HepG2 (cell line): ENCODE results near the gene SLC9A5. TPM values are rescaled to one million over a fixed set of nuclear protein-coding genes. Genes with fewer than 3 reads are reported as not detected.

ENCODE experiments used
- ATAC-seq: fragments of 200-7000 bp; cut with Tn5 transposase; 3 replicates; pipeline ENCODE4 v1.9.1; 2020; ENCODE audit warnings: mild to moderate bottlenecking, moderate library complexity
- BruUV-seq: library from RNA; stranded (reverse); fragments of 400-500 nt; replicated peaks from 2 replicates; lab custom pipeline; 2021; lab: Mats Ljungman, UMichigan
- CTCF ChIA-PET: fragments of 300-600 bp; formaldehyde crosslinking; extraction: SDS; loops from one replicate; lab custom pipeline; 2021; ENCODE audit warnings: low total read pairs, inconsistent platforms, low intra/inter-chr PET ratio; lab: Yijun Ruan, JAX
- POLR2A ChIA-PET: fragments of 350-600 bp; sonication (Branson Sonifier 250); formaldehyde crosslinking; loops from one replicate; lab custom pipeline; 2020; ENCODE audit warnings: antibody characterized with exemption, inconsistent platforms; lab: Yijun Ruan, JAX
- DNase-seq: peaks from one replicate; pipeline ENCODE4 v3.0.0-alpha.2; 2015; ENCODE audit warnings: low spot score
- FAIRE-seq: peaks from 3 replicates; lab custom pipeline; 2011; peaks lifted over from hg19 to GRCh38; lab: Jason Lieb, UNC
- H2AFZ ChIP-seq: one replicate; pipeline ENCODE4 v1.6.1; 2011; ENCODE audit warnings: low read length, inconsistent platforms
- H3K27ac ChIP-seq: fragments of 300-600 bp; 3 replicates; pipeline ENCODE4 v1.8.0; 2011; ENCODE audit warnings: mixed run types, mild to moderate bottlenecking, mixed read lengths, low read length, inconsistent platforms; ENCODE audit not compliant: insufficient read depth; ENCODE audit errors: extremely low read length
- H3K27me3 ChIP-seq, 2 experiments: fragments of 200-600 bp in 1 of 2; 2 replicates in 1 of 2; 3 replicates in 1 of 2; pipeline versions ENCODE4 v1.6.0 to v1.8.0; 2011; ENCODE audit warnings: low read length in 2 of 2, mild to moderate bottlenecking in 2 of 2, moderate library complexity in 2 of 2, inconsistent platforms in 1 of 2; ENCODE audit not compliant: insufficient read depth in 2 of 2, control insufficient read depth in 1 of 2
- H3K36me3 ChIP-seq, 2 experiments: fragments of 200-600 bp in 1 of 2; replicated peaks in 1 of 2; 2 replicates in 1 of 2; 3 replicates in 1 of 2; pipeline versions ENCODE4 v1.5.1 to v1.8.0; 2011; ENCODE audit warnings: low read length in 2 of 2, inconsistent platforms in 1 of 2; ENCODE audit not compliant: insufficient read depth in 2 of 2, control insufficient read depth in 1 of 2
- H3K4me1 ChIP-seq: 2 replicates; pipeline ENCODE4 v1.5.1; 2012; ENCODE audit warnings: low read length, inconsistent platforms; ENCODE audit not compliant: insufficient read depth
- H3K4me2 ChIP-seq: 2 replicates; pipeline ENCODE4 v1.6.0; 2011; ENCODE audit warnings: low read depth, low read length, inconsistent platforms
- H3K4me3 ChIP-seq, 3 experiments: fragments of 200-600 bp in 1 of 3; sonication (generic), shearing (Covaris generic) in 1 of 3; replicated peaks in 1 of 3; 2 replicates each; pipeline ENCODE4 v1.5.1; 2011 to 2016; ENCODE audit warnings: low read length in 3 of 3, inconsistent platforms in 2 of 3, low read depth in 2 of 3, mild to moderate bottlenecking in 2 of 3, control low read depth in 1 of 3, mixed read lengths in 1 of 3; ENCODE audit not compliant: insufficient read depth in 1 of 3
- H3K79me2 ChIP-seq: one replicate; pipeline ENCODE4 v1.6.1; 2011; ENCODE audit warnings: low read length, inconsistent platforms; ENCODE audit not compliant: insufficient read depth
- H3K9ac ChIP-seq: 2 replicates; pipeline ENCODE4 v1.6.0; 2011; ENCODE audit warnings: mild to moderate bottlenecking, low read depth, low read length, inconsistent platforms; ENCODE audit not compliant: insufficient read depth
- H3K9me3 ChIP-seq: 2 replicates; pipeline ENCODE4 v1.5.1; 2012; ENCODE audit warnings: mild to moderate bottlenecking, low read length
- H4K20me1 ChIP-seq: 2 replicates; pipeline ENCODE4 v1.6.0; 2011; ENCODE audit warnings: inconsistent platforms, mild to moderate bottlenecking, low read length, moderate library complexity; ENCODE audit not compliant: insufficient read depth
- CHCHD3 ChIP-seq: sonication (generic); formaldehyde crosslinking; IDR thresholded peaks from 2 replicates; pipeline ENCODE4 v1.8.0; 2022; ENCODE audit warnings: mild to moderate bottlenecking, missing genetic modification reagents, moderate library complexity
- EEA1 ChIP-seq: sonication (generic); formaldehyde crosslinking; IDR thresholded peaks from 2 replicates; pipeline ENCODE4 v1.5.1; 2020; ENCODE audit warnings: mild to moderate bottlenecking, missing genetic modification reagents, borderline replicate concordance
- YY1 ChIP-seq: IDR thresholded peaks from 2 replicates; pipeline ENCODE4 v1.6.1; 2011; ENCODE audit warnings: low read length, low read depth, moderate library complexity, mild to moderate bottlenecking; ENCODE audit not compliant: insufficient read depth, insufficient replicate concordance
- ZNF225 ChIP-seq: sonication (generic); formaldehyde crosslinking; IDR thresholded peaks from 2 replicates; pipeline ENCODE4 v1.4.0; 2020; ENCODE audit warnings: mild to moderate bottlenecking, missing genetic modification reagents
- ZNF343 ChIP-seq: sonication (generic); formaldehyde crosslinking; IDR thresholded peaks from 2 replicates; pipeline ENCODE4 v1.4.0; 2020; ENCODE audit warnings: mild to moderate bottlenecking, missing genetic modification reagents
- ZNF879 ChIP-seq: sonication (generic); formaldehyde crosslinking; IDR thresholded peaks from 2 replicates; pipeline ENCODE4 v1.8.1; 2023; ENCODE audit warnings: missing genetic modification reagents
- ZNF891 ChIP-seq: sonication (generic); formaldehyde crosslinking; IDR thresholded peaks from 2 replicates; pipeline ENCODE4 v1.5.0; 2020; ENCODE audit warnings: mild to moderate bottlenecking, missing genetic modification reagents
- WGBS: methylation state at CpG from one replicate; pipeline ENCODE4 v1.1.6; 2017; ENCODE audit warnings: low lambda C conversion rate; 5-methylcytosine and 5-hydroxymethylcytosine counted together
- in situ Hi-C: cut with HindIII; loops from 2 replicates; pipeline ENCODE4 v1.10.0; 2017; ENCODE audit warnings: low pct_unique_long_range_greater_than_20kb; ENCODE audit not compliant: extremely low pct_ligation_motif_present
- intact Hi-C: fragments of 100-400 bp; cut with micrococcal nuclease; formaldehyde crosslinking; loops from one replicate; pipeline ENCODE4 v1.10.0; 2022; ENCODE audit not compliant: unreplicated experiment
- polyA plus RNA-seq, 8 experiments: library from polyadenylated mRNA; depleted of rRNA in 3 of 8; stranded (reverse) in 7 of 8; unstranded in 1 of 8; fragments of >200 nt; fragmentation: Illumina TruSeq in 4 of 8; extraction: Trizol in 4 of 8; gene quantifications; 2 replicates each; pipeline versions ENCODE4 v1.2.1 to v1.2.3, GENCODE V29; 2011 to 2016; ENCODE audit warnings: low read depth in 4 of 8, missing spikeins in 1 of 8, mixed read lengths in 1 of 8; ENCODE audit not compliant: insufficient read depth in 1 of 8
- total RNA-seq, 5 experiments: library from RNA; depleted of rRNA; stranded (reverse); fragments of >200 nt; fragmentation: Illumina TruSeq; extraction: Trizol; gene quantifications; 2 replicates each; pipeline ENCODE4 v1.2.3, GENCODE V29; 2016; ENCODE audit warnings: low read depth in 1 of 5
- TF ChIP-seq, protein P1 (sequence below): sonication (generic); formaldehyde crosslinking; IDR thresholded peaks from 2 replicates; pipeline ENCODE4 v1.8.0; 2022; ENCODE audit warnings: low read depth, missing genetic modification reagents
- TF ChIP-seq, protein P2 (sequence below): sonication (generic); formaldehyde crosslinking; IDR thresholded peaks from 2 replicates; pipeline ENCODE4 v1.9.0; 2021; ENCODE audit warnings: missing genetic modification reagents, mild to moderate bottlenecking, borderline replicate concordance
- TF ChIP-seq, protein P3 (sequence below): sonication (generic); formaldehyde crosslinking; IDR thresholded peaks from 2 replicates; pipeline ENCODE4 v1.4.0; 2020; ENCODE audit warnings: missing genetic modification reagents
- TF ChIP-seq, protein P4 (sequence below): IDR thresholded peaks from 2 replicates; pipeline ENCODE4 v1.6.1; 2018; ENCODE audit warnings: missing genetic modification reagents, mild to moderate bottlenecking, missing compliant biosample characterization
- TF ChIP-seq, protein P5 (sequence below): sonication (generic); formaldehyde crosslinking; IDR thresholded peaks from 2 replicates; pipeline ENCODE4 v1.5.0; 2020; ENCODE audit warnings: missing genetic modification reagents

Gene SLC9A5
- total and polyA plus RNA-seq, 2 of the 13 experiments (the other 11 are each of a cell fraction or from before 2014, with no cell fraction given): 0.58 to 1.4 TPM

DNA sequence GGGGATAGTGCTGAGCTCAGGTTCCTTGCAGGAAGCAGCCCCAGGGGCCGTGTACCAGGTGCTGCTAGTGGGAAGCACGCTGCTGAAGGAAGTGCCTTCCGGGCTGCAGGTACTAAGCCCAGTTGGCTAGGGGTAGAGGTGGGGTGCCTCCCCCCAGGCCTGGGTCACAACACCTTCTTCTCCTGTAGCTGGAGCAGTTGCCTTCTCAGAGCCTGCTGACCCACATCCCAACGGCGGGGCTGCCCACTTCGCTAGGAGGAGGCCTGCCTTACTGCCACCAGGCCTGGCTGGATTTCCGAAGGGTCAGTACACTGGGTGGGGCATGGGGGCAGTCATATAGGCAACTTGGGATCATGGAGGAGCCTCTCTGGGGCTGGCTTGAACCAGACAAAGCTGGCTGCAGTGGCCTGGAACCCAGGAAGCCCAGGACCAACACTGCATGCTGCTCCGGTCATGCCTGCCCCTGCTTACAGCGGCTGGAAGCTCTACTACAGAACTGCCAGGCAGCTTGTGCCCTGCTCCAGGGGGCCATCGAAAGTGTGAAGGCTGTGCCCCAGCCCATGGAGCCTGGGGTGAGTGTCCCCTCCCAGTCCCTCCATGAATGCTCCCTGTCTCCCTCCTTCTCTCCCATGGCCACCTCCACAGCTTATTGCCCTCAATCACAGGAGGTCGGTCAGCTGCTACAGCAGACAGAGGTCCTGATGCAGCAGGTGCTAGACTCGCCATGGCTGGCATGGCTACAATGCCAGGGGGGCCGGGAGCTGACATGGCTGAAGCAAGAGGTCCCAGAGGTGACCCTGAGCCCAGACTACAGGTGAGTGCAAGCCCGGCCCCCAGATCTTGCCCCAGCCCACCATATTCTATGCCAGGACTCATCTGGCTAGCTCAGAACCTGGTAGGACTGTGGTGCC lies 33.0 kb downstream of the SLC9A5 start:
- Histone ChIP-seq H3K36me3 (peaks cover 0 to 5% of the 10 kb centered on the region in 2 experiments; a peak in 1 of 5 replicates), H3K9ac (no peak overlapping the region), H3K79me2 (peaks cover 4% of the 10 kb centered on the region), H4K20me1 (no peaks in the 10 kb centered on the region), H3K27me3 (no peaks in the 10 kb centered on the region), H2AFZ (no peak overlapping the region), H3K4me2 (no peak overlapping the region), H3K9me3 (no peaks in the 10 kb centered on the region), H3K4me3 (no peak overlapping the region), H3K4me1 (peaks cover 28% of the 10 kb centered on the region), H3K27ac (no peak overlapping the region)
- ChIA-PET POLR2A (interaction anchor here (0.6 kb wide), 1 partner anchor 167 kb away, joined by 3 read pairs; no protein-coding TSS in a partner anchor), CTCF (no interaction called here)
- FAIRE-seq (no peak), ATAC-seq (no peak), DNase-seq (no peak)
- no TSS peak for BruUV-seq
- intact Hi-C loops: no loop called here
- WGBS: 88% methylated on average over 11 of the region's 14 CpGs
- in situ Hi-C loops: no loop called here
- TF ChIP-seq EEA1 (CRISPR knock-in tag): no peak
- TF ChIP-seq, protein P1, sequence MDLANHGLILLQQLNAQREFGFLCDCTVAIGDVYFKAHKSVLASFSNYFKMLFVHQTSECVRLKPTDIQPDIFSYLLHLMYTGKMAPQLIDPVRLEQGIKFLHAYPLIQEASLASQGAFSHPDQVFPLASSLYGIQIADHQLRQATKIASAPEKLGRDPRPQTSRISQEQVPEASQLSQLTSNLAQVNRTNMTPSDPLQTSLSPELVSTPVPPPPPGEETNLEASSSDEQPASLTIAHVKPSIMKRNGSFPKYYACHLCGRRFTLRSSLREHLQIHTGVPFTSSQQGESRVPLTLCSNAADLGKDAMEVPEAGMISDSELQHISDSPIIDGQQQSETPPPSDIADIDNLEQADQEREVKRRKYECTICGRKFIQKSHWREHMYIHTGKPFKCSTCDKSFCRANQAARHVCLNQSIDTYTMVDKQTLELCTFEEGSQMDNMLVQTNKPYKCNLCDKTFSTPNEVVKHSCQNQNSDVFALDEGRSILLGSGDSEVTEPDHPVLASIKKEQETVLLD (CRISPR knock-in tag): no peak
- no peak for TF ChIP-seq ZNF225 (CRISPR knock-in tag)
- no peak for TF ChIP-seq ZNF879 (CRISPR knock-in tag)
- no peak for TF ChIP-seq ZNF343 (CRISPR knock-in tag)
- TF ChIP-seq, protein P2, sequence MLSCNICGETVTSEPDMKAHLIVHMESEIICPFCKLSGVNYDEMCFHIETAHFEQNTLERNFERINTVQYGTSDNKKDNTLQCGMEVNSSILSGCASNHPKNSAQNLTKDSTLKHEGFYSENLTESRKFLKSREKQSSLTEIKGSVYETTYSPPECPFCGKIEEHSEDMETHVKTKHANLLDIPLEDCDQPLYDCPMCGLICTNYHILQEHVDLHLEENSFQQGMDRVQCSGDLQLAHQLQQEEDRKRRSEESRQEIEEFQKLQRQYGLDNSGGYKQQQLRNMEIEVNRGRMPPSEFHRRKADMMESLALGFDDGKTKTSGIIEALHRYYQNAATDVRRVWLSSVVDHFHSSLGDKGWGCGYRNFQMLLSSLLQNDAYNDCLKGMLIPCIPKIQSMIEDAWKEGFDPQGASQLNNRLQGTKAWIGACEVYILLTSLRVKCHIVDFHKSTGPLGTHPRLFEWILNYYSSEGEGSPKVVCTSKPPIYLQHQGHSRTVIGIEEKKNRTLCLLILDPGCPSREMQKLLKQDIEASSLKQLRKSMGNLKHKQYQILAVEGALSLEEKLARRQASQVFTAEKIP: no peak
- TF ChIP-seq, protein P3, sequence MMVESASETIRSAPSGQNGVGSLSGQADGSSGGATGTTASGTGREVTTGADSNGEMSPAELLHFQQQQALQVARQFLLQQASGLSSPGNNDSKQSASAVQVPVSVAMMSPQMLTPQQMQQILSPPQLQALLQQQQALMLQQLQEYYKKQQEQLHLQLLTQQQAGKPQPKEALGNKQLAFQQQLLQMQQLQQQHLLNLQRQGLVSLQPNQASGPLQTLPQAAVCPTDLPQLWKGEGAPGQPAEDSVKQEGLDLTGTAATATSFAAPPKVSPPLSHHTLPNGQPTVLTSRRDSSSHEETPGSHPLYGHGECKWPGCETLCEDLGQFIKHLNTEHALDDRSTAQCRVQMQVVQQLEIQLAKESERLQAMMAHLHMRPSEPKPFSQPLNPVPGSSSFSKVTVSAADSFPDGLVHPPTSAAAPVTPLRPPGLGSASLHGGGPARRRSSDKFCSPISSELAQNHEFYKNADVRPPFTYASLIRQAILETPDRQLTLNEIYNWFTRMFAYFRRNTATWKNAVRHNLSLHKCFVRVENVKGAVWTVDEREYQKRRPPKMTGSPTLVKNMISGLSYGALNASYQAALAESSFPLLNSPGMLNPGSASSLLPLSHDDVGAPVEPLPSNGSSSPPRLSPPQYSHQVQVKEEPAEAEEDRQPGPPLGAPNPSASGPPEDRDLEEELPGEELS: no peak
- TF ChIP-seq YY1: no peak
- TF ChIP-seq, protein P4, sequence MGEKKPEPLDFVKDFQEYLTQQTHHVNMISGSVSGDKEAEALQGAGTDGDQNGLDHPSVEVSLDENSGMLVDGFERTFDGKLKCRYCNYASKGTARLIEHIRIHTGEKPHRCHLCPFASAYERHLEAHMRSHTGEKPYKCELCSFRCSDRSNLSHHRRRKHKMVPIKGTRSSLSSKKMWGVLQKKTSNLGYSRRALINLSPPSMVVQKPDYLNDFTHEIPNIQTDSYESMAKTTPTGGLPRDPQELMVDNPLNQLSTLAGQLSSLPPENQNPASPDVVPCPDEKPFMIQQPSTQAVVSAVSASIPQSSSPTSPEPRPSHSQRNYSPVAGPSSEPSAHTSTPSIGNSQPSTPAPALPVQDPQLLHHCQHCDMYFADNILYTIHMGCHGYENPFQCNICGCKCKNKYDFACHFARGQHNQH: no peak
- TF ChIP-seq, protein P5, sequence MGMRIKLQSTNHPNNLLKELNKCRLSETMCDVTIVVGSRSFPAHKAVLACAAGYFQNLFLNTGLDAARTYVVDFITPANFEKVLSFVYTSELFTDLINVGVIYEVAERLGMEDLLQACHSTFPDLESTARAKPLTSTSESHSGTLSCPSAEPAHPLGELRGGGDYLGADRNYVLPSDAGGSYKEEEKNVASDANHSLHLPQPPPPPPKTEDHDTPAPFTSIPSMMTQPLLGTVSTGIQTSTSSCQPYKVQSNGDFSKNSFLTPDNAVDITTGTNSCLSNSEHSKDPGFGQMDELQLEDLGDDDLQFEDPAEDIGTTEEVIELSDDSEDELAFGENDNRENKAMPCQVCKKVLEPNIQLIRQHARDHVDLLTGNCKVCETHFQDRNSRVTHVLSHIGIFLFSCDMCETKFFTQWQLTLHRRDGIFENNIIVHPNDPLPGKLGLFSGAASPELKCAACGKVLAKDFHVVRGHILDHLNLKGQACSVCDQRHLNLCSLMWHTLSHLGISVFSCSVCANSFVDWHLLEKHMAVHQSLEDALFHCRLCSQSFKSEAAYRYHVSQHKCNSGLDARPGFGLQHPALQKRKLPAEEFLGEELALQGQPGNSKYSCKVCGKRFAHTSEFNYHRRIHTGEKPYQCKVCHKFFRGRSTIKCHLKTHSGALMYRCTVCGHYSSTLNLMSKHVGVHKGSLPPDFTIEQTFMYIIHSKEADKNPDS: no peak
- no peak for TF ChIP-seq ZNF891
- TF ChIP-seq CHCHD3 (CRISPR knock-in tag): no peak
